GM13976 (cell line): ENCODE results near the gene SPINK7.
A peak's percentile ranks its signal among the peaks of the same experiment; 100 is the strongest.
"Not testable (repeated sequence)": the region's sequence is repeated elsewhere in the genome, so short reads cannot be mapped to it uniquely, and the experiment has no call there.

Experiments
- DNase-seq: peaks from one replicate; pipeline ENCODE4 v3.0.0; 2012; ENCODE audit warnings: low spot score
- CTCF ChIP-seq: IDR thresholded peaks from 2 replicates; pipeline ENCODE4 v1.5.1; 2012; ENCODE audit warnings: borderline replicate concordance, mild to moderate bottlenecking; ENCODE audit not compliant: insufficient read depth; ENCODE audit errors: extremely low read depth, missing control alignments, control extremely low read depth
- in situ Hi-C: fragments of 300-500 bp; cut with MboI; formaldehyde crosslinking; loops from one replicate; pipeline ENCODE4 v1.12.0; 2022; ENCODE audit warnings: low sequenced_read_pairs, mixed read lengths, inconsistent platforms; ENCODE audit not compliant: unreplicated experiment

The SPINK7 gene

GRCh38 chr5:148312153-148312552, at the start of gene SPINK7:
Gene SPINK7, plus strand, starts transcription at chr5:148312423. Its CDS starts 61 bp downstream, at chr5:148312484.
- in situ Hi-C loops: no loop called here
- TF ChIP-seq CTCF: no peak
- DNase-seq: no peak

- TF ChIP-seq CTCF: no peak
- DNase-seq: no peak
- in situ Hi-C loops: no loop called here
These were observed 44.3 kb upstream of the SPINK7 start for GRCh38 chr5:148267962-148268361.

GRCh38 chr5:148268566-148268965, 43.7 kb upstream of the SPINK7 start, which contains the start of gene SPINK13:
Gene SPINK13, plus strand, starts transcription at chr5:148268794. Its CDS starts 1,279 bp downstream, at chr5:148270073.
- in situ Hi-C loops: no loop called here
- TF ChIP-seq CTCF: no peak
- no peak for DNase-seq

GRCh38 chr5:148275129-148275528, 37.1 kb upstream of the SPINK7 start:
- in situ Hi-C loops, DNase-seq: not testable (repeated sequence)

GRCh38 chr5:148280893-148281292, 31.3 kb upstream of the SPINK7 start:
- in situ Hi-C loops, DNase-seq: not testable (repeated sequence)

- DNase-seq, in situ Hi-C loops: not testable (repeated sequence)
These were observed 30.9 kb upstream of the SPINK7 start for GRCh38 chr5:148281336-148281735.

GRCh38 chr5:148290271-148291195, 21.7 kb upstream of the SPINK7 start:
- TF ChIP-seq CTCF: peak; percentile 16
- in situ Hi-C loops: no loop called here
- no peak for DNase-seq

- no peak for TF ChIP-seq CTCF
- DNase-seq: no peak
- in situ Hi-C loops: no loop called here
These were observed 14.5 kb upstream of the SPINK7 start for GRCh38 chr5:148297731-148298130.
